Neural progenitor cell (in vitro differentiated cells): ENCODE measurements around the gene DENND5A. TPM values are rescaled to one million over a fixed set of nuclear protein-coding genes. Genes with fewer than 3 reads are reported as not detected.
A peak's percentile ranks its signal among the peaks of the same experiment; 100 is the strongest.
"Not testable (repeated sequence)": the region's sequence is repeated elsewhere in the genome, so short reads cannot be mapped to it uniquely, and the experiment has no call there.

Experiments used
- DNase-seq: peaks from one replicate; pipeline ENCODE4 v3.0.0-alpha.2; 2016; ENCODE audit warnings: low spot score
- H2AFZ ChIP-seq: fragments of 200-600 bp; sonication (generic); replicated peaks from 2 replicates; pipeline ENCODE4 v1.6.1; 2016; ENCODE audit warnings: antibody characterized with exemption
- H3F3A ChIP-seq: fragments of 200-600 bp; sonication (generic); 2 replicates; pipeline ENCODE4 v1.6.1; 2016; ENCODE audit warnings: antibody characterized with exemption, low read depth
- H3K27ac ChIP-seq: fragments of 200-600 bp; sonication (generic); 2 replicates; pipeline ENCODE4 v1.5.1; 2016; ENCODE audit warnings: mild to moderate bottlenecking
- H3K27me3 ChIP-seq: fragments of 200-600 bp; sonication (generic); 2 replicates; pipeline ENCODE4 v1.6.1; 2016; ENCODE audit warnings: mild to moderate bottlenecking, moderate library complexity
- H3K36me3 ChIP-seq: fragments of 200-600 bp; sonication (generic); 2 replicates; pipeline ENCODE4 v1.5.1; 2016
- H3K4me1 ChIP-seq: fragments of 200-600 bp; sonication (generic); 2 replicates; pipeline ENCODE4 v1.6.1; 2016; ENCODE audit warnings: mixed run types
- H3K4me2 ChIP-seq: fragments of 200-600 bp; sonication (generic); 2 replicates; pipeline ENCODE4 v1.6.1; 2016
- H3K4me3 ChIP-seq: fragments of 200-600 bp; sonication (generic); 2 replicates; pipeline ENCODE4 v1.5.1; 2016
- H3K79me2 ChIP-seq: fragments of 200-600 bp; sonication (generic); 2 replicates; pipeline ENCODE4 v1.6.1; 2016; ENCODE audit warnings: low read depth
- H3K9ac ChIP-seq: fragments of 200-600 bp; sonication (generic); 2 replicates; pipeline ENCODE4 v1.6.1; 2016
- H3K9me3 ChIP-seq: fragments of 200-600 bp; sonication (generic); 2 replicates; pipeline ENCODE4 v1.5.1; 2016; ENCODE audit warnings: low read depth
- H4K20me1 ChIP-seq: fragments of 200-600 bp; sonication (generic); 2 replicates; pipeline ENCODE4 v1.6.1; 2016; ENCODE audit warnings: low read depth
- H3K27ac Mint-ChIP-seq: 3 replicates; pipeline ENCODE4 v1.8.0; 2021; ENCODE audit warnings: mixed read lengths
- H3K27me3 Mint-ChIP-seq: 2 replicates; pipeline ENCODE4 v1.8.0; 2022; ENCODE audit warnings: low read depth, mild to moderate bottlenecking, inconsistent platforms, moderate library complexity, mixed read lengths; ENCODE audit not compliant: insufficient read depth
- H3K36me3 Mint-ChIP-seq: 3 replicates; pipeline ENCODE4 v1.8.0; 2021; ENCODE audit warnings: mixed read lengths
- H3K4me1 Mint-ChIP-seq: 3 replicates; pipeline ENCODE4 v1.8.0; 2021; ENCODE audit warnings: mixed read lengths
- H3K4me3 Mint-ChIP-seq: 3 replicates; pipeline ENCODE4 v1.8.0; 2021; ENCODE audit warnings: mild to moderate bottlenecking, moderate library complexity, mixed read lengths
- H3K9me3 Mint-ChIP-seq: 3 replicates; pipeline ENCODE4 v1.8.0; 2020; ENCODE audit warnings: mixed read lengths
- EZH2 ChIP-seq: fragments of 200-600 bp; sonication (generic); IDR thresholded peaks from 2 replicates; pipeline ENCODE4 v1.6.1; 2017; ENCODE audit warnings: antibody characterized with exemption, mild to moderate bottlenecking, moderate library complexity
- EZH2phosphoT487 ChIP-seq: fragments of 200-600 bp; sonication (generic); IDR thresholded peaks from 2 replicates; pipeline ENCODE4 v1.6.1; 2017; ENCODE audit warnings: antibody characterized with exemption
- total RNA-seq: library from RNA; depleted of rRNA; stranded (reverse); fragments of >200 nt; gene quantifications from 2 replicates; pipeline ENCODE4 v1.2.3, GENCODE V29; 2015; ENCODE audit warnings: low replicate concordance
- TF ChIP-seq, protein P1 (sequence below): fragments of 200-600 bp; sonication (generic); IDR thresholded peaks from 2 replicates; pipeline ENCODE4 v1.5.1; 2017; ENCODE audit warnings: antibody characterized with exemption, mild to moderate bottlenecking

DENND5A gene
- total RNA-seq, 1 donor from 2014 or later = 142 TPM

DNA sequence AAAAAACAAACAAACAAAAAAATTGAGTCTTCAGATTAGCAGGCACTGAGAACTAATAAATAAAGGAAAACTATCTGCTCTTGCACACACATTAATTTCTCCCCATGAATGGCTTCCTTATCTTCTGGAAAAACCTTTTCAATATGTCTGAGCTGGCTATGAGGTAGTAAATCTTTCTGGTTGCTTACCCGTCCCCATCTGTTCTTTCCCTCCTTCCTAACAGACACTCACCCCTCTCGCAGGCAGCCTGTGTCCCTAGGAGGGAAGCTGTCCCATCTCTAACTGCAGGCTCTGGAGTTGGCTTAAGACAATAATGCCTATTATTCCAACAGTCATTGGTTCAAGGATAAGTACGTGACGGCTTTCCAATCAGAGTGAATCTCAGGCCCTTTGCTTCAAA, 165.5 kb downstream of the DENND5A start:
- H3K9me3 ChIP-seq = no peaks in the 10 kb centered on the region
- H3K4me1 ChIP-seq = peaks cover 7% of the 10 kb centered on the region
- H3K4me2 ChIP-seq = no peak overlapping the region
- H3K4me3 ChIP-seq = no peak overlapping the region
- H3K27me3 ChIP-seq = no peaks in the 10 kb centered on the region
- H3K36me3 ChIP-seq = no peaks in the 10 kb centered on the region
- no peaks in the 10 kb centered on the region for H3K36me3 Mint-ChIP-seq
- TF ChIP-seq, protein P1, sequence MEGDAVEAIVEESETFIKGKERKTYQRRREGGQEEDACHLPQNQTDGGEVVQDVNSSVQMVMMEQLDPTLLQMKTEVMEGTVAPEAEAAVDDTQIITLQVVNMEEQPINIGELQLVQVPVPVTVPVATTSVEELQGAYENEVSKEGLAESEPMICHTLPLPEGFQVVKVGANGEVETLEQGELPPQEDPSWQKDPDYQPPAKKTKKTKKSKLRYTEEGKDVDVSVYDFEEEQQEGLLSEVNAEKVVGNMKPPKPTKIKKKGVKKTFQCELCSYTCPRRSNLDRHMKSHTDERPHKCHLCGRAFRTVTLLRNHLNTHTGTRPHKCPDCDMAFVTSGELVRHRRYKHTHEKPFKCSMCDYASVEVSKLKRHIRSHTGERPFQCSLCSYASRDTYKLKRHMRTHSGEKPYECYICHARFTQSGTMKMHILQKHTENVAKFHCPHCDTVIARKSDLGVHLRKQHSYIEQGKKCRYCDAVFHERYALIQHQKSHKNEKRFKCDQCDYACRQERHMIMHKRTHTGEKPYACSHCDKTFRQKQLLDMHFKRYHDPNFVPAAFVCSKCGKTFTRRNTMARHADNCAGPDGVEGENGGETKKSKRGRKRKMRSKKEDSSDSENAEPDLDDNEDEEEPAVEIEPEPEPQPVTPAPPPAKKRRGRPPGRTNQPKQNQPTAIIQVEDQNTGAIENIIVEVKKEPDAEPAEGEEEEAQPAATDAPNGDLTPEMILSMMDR = no peak
- TF ChIP-seq EZH2 (no peak), EZH2phosphoT487 (no peak)
- H3K9ac ChIP-seq = no peak overlapping the region
- H3K4me3 Mint-ChIP-seq = no peak overlapping the region
- DNase-seq = no peak
- H3K79me2 ChIP-seq = no peaks in the 10 kb centered on the region
- H3K4me1 Mint-ChIP-seq = peaks cover 3% of the 10 kb centered on the region
- no peaks in the 10 kb centered on the region for H4K20me1 ChIP-seq
- no peaks in the 10 kb centered on the region for H3F3A ChIP-seq
- peak overlapping the region; percentile 69 for H2AFZ ChIP-seq
- H3K27ac ChIP-seq = no peak overlapping the region
- H3K9me3 Mint-ChIP-seq = no peaks in the 10 kb centered on the region
- no peak overlapping the region for H3K27ac Mint-ChIP-seq
- peaks cover 5% of the 10 kb centered on the region for H3K27me3 Mint-ChIP-seq

DNA sequence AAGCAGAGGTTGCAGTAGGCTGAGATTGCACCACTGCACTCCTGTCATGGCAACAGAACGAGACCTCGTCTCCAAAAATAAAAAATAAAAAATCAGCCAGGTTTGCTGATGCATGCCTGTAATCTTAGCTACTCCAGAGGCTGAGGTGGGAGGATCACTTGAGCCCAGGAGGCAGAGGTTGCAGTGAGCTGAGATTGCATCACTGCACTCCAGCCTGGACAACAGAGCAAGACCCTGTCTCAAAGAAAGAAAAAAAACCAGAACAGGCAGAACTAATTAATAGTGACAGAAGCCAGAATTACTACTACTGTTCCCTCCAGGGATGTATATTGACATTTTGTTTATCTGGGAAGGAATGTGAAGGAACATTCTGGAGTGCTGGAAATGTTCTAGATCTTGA, 166.7 kb downstream of the DENND5A start:
- H3K27ac Mint-ChIP-seq, H3K9me3 Mint-ChIP-seq, DNase-seq, H3K36me3 Mint-ChIP-seq, H3K79me2 ChIP-seq, H3K27me3 ChIP-seq, H3K4me2 ChIP-seq, H3K27me3 Mint-ChIP-seq, H3K4me1 Mint-ChIP-seq, H3K27ac ChIP-seq, H3F3A ChIP-seq, H3K4me3 Mint-ChIP-seq, H4K20me1 ChIP-seq, H3K4me3 ChIP-seq, H3K4me1 ChIP-seq, H2AFZ ChIP-seq, H3K9me3 ChIP-seq, H3K9ac ChIP-seq, H3K36me3 ChIP-seq: not testable (repeated sequence)

DNA sequence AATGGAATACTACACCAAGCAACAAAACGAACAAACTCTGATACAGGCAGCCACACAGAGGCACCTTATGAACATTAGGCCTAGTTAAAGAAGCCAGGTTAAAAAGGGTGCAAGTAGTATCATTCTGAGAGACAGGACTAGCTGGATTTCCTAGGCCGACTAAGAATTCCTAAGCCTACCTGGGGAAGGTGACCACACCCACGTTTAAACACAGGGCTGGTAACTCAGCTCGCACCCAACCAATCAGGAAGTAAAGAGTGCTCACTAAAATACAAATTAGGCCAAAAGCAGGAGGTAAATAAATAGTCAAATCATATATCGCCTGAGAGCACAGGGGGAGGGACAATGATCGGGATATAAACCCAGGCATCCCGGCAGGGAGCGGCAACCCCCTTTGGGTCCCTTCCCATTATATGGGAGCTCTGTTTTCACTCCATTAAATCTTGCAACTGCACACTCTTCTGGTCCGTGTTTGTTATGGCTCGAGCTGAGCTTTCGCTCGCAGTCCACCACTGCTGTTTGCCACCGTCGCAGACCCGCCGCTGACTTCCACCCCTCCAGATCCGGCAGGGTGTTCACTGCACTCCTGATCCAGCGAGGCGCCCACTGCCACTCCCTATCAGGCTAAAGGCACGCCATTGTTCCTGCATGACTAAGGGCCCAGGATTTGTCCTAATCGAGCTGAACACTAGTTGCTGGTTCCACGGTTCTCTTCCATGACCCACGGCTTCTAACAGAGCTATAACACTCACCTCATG, 167.8 kb downstream of the DENND5A start:
- not testable (repeated sequence) for H3K4me2 ChIP-seq, H4K20me1 ChIP-seq, H3K9me3 Mint-ChIP-seq, H3K9me3 ChIP-seq, H3K4me3 Mint-ChIP-seq, H3K79me2 ChIP-seq, H3K27ac Mint-ChIP-seq, DNase-seq, H3K4me1 Mint-ChIP-seq, H3K9ac ChIP-seq, H3K27me3 ChIP-seq, H3K4me3 ChIP-seq, H3K27me3 Mint-ChIP-seq, H3K36me3 Mint-ChIP-seq, H2AFZ ChIP-seq, H3K27ac ChIP-seq, H3K36me3 ChIP-seq
- Histone ChIP-seq H3K4me1 (peaks cover 15% of the 10 kb centered on the region), H3F3A (peaks cover 14% of the 10 kb centered on the region)

DNA sequence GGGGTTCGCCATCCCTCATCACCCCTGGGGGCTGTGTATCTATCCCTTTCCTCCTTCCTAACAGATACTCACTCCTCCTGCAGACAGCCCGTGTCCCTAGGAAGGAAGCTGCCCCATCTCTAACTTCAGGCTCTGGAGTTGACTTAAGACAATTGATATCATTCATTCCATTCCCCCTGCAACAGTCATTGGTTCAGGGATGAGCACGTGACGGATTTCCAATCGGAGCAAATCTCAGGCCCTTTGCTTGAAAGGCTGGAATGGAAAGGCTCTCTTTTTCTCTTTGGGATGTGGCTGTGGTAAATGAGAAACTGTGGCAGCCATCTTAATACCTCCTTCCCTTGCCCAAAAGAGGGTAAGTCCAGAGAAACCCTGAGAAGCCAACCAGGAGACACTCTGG, 168.7 kb downstream of the DENND5A start:
- no peak overlapping the region for H3K27ac Mint-ChIP-seq
- no peaks in the 10 kb centered on the region for H3K36me3 Mint-ChIP-seq
- Histone ChIP-seq H3K79me2 (no peaks in the 10 kb centered on the region), H3K9me3 (no peaks in the 10 kb centered on the region), H3K4me3 (no peak overlapping the region), H3K27ac (no peak overlapping the region), H3K36me3 (no peaks in the 10 kb centered on the region), H3K4me1 (peaks cover 21% of the 10 kb centered on the region), H3F3A (peaks cover 17% of the 10 kb centered on the region), H3K4me2 (no peak overlapping the region), H3K27me3 (peaks cover 16% of the 10 kb centered on the region), H4K20me1 (no peaks in the 10 kb centered on the region), H3K9ac (no peak overlapping the region), H2AFZ (no peak overlapping the region)
- peaks cover 12% of the 10 kb centered on the region for H3K4me1 Mint-ChIP-seq
- TF ChIP-seq, protein P1 = no peak
- TF ChIP-seq EZH2 = no peak
- no peak for TF ChIP-seq EZH2phosphoT487
- DNase-seq = no peak
- peaks cover 8% of the 10 kb centered on the region for H3K27me3 Mint-ChIP-seq
- H3K4me3 Mint-ChIP-seq = no peak overlapping the region
- H3K9me3 Mint-ChIP-seq = no peaks in the 10 kb centered on the region
